GM19438 (cell line): Measurements from ENCODE around the gene ENPP7.

Experiments used
- ATAC-seq: cut with Tn5 transposase; IDR thresholded peaks from one replicate; pipeline ENCODE4 v1.9.1; 2021; ENCODE audit warnings: low read depth; ENCODE audit not compliant: unreplicated experiment

ENPP7 gene

DNA sequence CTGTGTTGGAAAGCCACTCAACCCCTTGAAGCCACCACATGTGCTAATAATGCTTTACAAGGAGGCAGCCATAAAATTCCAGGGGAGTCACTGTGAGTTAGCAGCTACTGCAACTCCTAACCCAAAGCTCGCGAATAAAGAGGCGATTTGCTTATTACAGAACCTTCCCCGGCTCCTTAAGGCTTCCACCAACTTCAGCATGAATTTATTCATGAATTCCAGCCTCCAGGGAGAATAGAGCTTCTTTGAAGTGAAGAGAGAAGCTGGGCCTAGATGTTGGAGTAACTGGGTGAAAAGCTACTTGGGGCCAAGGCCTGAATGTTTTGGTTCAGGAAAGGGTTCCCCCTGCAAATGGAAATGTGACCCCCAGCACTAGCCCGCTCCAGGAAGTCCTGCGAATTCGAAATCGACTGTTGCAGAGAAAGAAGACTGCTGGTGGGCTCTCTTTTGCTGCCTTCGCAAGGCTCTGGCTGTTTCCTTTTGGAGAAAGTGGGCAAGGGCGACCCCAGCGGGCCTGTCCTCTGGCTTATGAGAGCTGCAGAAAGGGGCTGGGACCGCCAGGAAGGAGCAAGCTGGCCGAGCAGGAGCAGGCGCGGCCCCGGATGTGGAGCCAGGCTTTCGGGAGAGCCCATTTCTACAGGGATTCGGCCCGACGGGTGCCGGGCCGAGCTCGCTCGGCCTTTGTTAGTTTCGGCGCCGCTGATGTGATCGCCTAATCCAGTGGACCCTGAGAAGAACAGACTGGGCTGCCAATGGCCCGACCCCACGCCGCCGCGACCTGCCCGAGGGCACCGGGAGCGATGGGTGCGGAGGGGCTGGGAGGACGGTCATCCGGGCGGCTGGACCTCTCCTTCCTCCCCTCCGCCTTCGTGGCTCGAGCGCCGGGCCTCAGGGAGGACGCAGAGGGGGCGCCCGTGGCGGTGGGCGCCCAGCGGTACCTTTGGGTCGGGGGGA is 58.5 kb downstream of the ENPP7 start:
- ATAC-seq: no peak

DNA sequence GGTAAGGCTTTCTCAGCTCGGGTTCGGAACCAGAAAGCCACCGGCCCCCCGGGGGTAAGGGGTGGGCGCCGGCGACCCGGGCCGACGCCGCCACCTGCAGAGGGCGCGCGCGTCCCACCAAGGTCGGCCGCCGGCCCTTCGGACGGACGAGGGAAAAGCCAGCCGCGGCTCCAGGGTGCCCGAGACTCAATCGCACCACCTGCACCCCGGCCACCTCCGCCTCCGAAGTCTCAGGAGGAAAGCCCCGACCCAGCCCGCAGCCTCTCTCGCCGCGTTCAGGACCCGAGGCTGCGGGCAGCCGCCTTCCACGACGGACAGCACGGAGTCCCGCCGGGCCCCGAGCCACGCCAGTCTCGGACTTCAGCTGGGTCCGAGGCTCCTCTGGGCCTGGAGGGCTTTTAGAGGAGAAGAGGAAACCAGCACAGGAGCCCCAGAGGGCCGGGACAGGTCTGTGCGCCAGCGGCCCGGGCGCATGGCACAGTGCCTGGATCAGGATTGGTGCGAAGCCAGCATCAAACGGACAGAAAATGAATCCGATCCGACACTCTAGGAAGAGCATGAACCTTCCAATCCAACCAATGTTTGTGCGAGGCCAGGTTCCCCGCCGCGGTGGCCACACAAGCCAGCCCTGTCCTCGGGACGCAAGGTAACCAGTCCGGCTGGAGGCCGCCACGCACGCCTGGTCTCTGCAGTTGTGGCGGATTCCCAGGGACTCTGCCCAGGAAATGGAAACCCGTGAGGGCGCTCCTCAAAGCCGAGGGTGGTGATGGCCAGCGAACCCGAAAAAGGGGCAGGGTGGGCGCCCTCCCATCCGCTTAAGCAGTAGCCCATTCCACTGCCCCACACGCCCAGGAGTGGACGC is 59.4 kb downstream of the ENPP7 start:
- ATAC-seq: no peak

DNA sequence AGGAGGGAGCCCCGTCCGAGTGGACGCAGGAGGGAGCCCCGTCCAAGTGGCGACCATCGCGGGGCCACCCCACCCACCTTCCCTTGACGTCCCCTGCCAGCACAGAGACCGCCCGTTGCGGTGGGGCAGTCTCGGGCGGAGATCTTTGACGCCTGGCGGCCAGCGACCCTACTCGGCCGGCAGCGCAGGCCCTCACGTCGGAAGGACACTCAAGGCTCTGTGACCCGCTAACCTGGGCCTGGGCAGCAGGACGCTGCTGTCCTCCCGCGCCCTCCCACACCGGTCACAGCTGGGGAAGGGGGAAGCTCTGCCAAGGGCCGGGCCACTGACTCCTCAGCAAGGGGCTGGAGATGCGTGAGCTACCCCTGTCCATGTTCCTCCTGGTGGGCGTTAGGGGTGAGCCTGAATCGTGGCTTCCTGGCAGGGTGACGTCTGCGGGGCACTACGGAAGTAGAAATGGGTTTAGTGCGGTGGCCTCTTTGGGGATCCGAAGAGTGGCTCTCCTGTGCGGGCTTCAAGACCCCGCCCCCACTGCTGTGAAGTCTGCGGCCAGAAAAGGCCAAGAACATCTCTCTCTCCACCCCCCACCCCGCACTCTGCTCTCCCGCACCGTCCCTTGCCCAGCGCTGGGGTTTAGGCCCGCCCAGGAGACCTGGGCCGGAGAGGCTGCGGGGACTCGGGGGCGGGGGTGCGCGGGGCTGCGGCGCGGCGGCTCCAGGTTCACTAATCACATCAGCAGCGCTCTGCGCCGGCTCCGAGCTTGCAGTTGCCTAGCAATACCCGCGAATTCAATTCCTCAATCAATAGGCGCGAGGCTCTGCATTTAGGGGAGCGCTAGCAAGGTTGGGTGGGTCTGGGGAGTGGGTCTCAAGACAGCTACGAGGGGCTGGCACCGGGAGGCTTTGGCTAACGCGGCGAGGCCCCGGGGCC is 60.3 kb downstream of the ENPP7 start:
- ATAC-seq: no peak

- ATAC-seq: no peak
Measured at GRCh38 chr17:79791735-79792161, 61.0 kb downstream of the ENPP7 start.
